HG03095 (cell line): ENCODE results near the gene RNGTT.

Experiments used
- ATAC-seq: cut with Tn5 transposase; IDR thresholded peaks from one replicate; pipeline ENCODE4 v1.9.1; 2021; ENCODE audit warnings: moderate library complexity; ENCODE audit not compliant: unreplicated experiment

Gene RNGTT

GRCh38 chr6:88566746-88567534 lies 396.5 kb downstream of the RNGTT start:
- peak; percentile 79 for ATAC-seq

- ATAC-seq: no peak
These were observed 397.6 kb downstream of the RNGTT start for GRCh38 chr6:88565836-88566235.

DNA sequence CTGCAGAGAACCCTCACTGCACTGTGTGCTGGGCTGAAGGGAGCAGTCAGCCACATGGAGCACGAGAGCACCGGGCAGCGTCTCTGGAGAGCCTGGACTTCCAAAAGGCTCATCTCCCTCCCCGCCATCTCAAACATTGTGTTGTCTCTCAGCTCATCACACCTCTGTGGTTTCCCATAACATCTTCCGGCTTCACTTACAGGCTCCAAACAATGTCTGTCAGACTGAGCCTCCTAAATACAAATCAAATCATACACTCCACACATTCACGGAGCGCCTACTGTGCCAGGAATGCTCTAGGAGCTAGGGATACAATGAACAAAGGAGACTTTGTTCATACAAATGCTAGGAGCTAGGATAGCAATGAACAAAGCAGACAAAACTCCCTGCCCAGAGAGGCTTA lies 398.0 kb downstream of the RNGTT start:
- ATAC-seq: no peak

GRCh38 chr6:88563277-88563625 lies 400.2 kb downstream of the RNGTT start:
- ATAC-seq: no peak

- ATAC-seq: no peak
These were observed 400.8 kb downstream of the RNGTT start for GRCh38 chr6:88562353-88563276.

GRCh38 chr6:88561954-88562315 lies 401.5 kb downstream of the RNGTT start:
- no peak for ATAC-seq

GRCh38 chr6:88561034-88561953 lies 402.1 kb downstream of the RNGTT start:
- no peak for ATAC-seq
